ENCODE measurements around the gene TMIGD1.

DNA sequence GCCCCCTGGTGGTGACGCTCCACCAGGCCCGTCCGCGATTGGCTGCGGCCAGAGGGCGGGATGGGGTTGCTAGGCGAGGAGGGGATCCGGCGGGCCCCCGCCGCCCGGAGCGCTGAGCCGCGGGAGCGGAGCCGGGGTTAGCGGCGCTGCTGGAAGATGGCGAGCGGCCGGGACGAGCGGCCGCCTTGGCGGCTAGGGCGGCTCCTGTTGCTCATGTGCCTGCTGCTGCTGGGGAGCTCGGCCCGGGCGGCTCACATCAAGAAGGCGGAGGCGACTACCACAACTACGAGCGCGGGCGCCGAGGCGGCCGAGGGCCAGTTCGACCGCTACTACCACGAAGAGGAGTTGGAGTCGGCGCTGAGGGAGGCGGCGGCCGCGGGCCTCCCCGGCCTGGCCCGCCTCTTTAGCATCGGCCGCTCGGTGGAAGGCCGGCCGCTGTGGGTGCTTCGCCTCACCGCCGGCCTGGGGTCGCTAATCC is 45.0 kb upstream of the TMIGD1 start, which contains the start of gene CPD:
- TF ChIP-seq NFE2 (CRISPR knock-in tag; IDR thresholded peaks at IDR 0.05) (no peak), TCF12 (IDR thresholded peaks at IDR 0.05) (no peak), TCF12 (CRISPR knock-in tag; IDR thresholded peaks at IDR 0.05) (peak; percentile 66; the same call in 1 of the 2 replicates), SIN3A (IDR thresholded peaks at IDR 0.05; ENCODE audit: borderline replicate concordance, low read depth, low read length) (peak; percentile 52; the same call in 1 of the 2 replicates), RXRA (CRISPR knock-in tag; IDR thresholded peaks at IDR 0.05) (no peak), ATF1 (CRISPR knock-in tag; IDR thresholded peaks at IDR 0.05) (no peak; the same call in 1 of the 2 replicates), YY1 (IDR thresholded peaks at IDR 0.05; ENCODE audit: insufficient read depth, insufficient replicate concordance, low read depth, low read length) (peak; percentile 89)
- TF ChIP-seq, protein P1, sequence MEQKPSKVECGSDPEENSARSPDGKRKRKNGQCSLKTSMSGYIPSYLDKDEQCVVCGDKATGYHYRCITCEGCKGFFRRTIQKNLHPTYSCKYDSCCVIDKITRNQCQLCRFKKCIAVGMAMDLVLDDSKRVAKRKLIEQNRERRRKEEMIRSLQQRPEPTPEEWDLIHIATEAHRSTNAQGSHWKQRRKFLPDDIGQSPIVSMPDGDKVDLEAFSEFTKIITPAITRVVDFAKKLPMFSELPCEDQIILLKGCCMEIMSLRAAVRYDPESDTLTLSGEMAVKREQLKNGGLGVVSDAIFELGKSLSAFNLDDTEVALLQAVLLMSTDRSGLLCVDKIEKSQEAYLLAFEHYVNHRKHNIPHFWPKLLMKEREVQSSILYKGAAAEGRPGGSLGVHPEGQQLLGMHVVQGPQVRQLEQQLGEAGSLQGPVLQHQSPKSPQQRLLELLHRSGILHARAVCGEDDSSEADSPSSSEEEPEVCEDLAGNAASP (CRISPR knock-in tag; IDR thresholded peaks at IDR 0.05; ENCODE audit: borderline replicate concordance): no peak
- TF ChIP-seq, protein P2, sequence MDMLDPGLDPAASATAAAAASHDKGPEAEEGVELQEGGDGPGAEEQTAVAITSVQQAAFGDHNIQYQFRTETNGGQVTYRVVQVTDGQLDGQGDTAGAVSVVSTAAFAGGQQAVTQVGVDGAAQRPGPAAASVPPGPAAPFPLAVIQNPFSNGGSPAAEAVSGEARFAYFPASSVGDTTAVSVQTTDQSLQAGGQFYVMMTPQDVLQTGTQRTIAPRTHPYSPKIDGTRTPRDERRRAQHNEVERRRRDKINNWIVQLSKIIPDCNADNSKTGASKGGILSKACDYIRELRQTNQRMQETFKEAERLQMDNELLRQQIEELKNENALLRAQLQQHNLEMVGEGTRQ (IDR thresholded peaks at IDR 0.05; ENCODE audit: low read depth, low read length): no peak
- TF ChIP-seq, protein P2 (CRISPR knock-in tag; IDR thresholded peaks at IDR 0.05; ENCODE audit: borderline replicate concordance): no peak
- TF ChIP-seq, protein P3, sequence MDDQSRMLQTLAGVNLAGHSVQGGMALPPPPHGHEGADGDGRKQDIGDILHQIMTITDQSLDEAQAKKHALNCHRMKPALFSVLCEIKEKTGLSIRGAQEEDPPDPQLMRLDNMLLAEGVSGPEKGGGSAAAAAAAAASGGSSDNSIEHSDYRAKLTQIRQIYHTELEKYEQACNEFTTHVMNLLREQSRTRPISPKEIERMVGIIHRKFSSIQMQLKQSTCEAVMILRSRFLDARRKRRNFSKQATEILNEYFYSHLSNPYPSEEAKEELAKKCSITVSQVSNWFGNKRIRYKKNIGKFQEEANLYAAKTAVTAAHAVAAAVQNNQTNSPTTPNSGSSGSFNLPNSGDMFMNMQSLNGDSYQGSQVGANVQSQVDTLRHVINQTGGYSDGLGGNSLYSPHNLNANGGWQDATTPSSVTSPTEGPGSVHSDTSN (CRISPR knock-in tag; IDR thresholded peaks at IDR 0.05; ENCODE audit: borderline replicate concordance): no peak
- TF ChIP-seq, protein P4, sequence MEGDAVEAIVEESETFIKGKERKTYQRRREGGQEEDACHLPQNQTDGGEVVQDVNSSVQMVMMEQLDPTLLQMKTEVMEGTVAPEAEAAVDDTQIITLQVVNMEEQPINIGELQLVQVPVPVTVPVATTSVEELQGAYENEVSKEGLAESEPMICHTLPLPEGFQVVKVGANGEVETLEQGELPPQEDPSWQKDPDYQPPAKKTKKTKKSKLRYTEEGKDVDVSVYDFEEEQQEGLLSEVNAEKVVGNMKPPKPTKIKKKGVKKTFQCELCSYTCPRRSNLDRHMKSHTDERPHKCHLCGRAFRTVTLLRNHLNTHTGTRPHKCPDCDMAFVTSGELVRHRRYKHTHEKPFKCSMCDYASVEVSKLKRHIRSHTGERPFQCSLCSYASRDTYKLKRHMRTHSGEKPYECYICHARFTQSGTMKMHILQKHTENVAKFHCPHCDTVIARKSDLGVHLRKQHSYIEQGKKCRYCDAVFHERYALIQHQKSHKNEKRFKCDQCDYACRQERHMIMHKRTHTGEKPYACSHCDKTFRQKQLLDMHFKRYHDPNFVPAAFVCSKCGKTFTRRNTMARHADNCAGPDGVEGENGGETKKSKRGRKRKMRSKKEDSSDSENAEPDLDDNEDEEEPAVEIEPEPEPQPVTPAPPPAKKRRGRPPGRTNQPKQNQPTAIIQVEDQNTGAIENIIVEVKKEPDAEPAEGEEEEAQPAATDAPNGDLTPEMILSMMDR (CRISPR knock-in tag; IDR thresholded peaks at IDR 0.05): no peak
